Body of pancreas (tissue), 4 donors: ENCODE data around the gene PPID. TPM values are rescaled to one million over a fixed set of nuclear protein-coding genes. Genes with fewer than 3 reads are reported as not detected.
"Not testable (repeated sequence)": the region's sequence is repeated elsewhere in the genome, so short reads cannot be mapped to it uniquely, and the experiment has no call there.

ENCODE experiments used
- ATAC-seq: fragments of 150-250 bp; one replicate; pipeline ENCODE4 v1.9.1; 2016
- DNase-seq, 4 donors: peaks; one replicate each; pipeline ENCODE4 v3.0.0-alpha.2; 2019
- H3K27ac ChIP-seq, 4 donors: fragments of 200-600 bp; sonication (generic); 1 replicate in 3 of 4; 2 replicates in 1 of 4; pipeline versions ENCODE4 v1.5.1 to v1.6.1; 2016 to 2019; ENCODE audit warnings: mild to moderate bottlenecking in 1 of 4, mixed read lengths in 1 of 4, moderate library complexity in 1 of 4
- H3K27me3 ChIP-seq, 2 donors: fragments of 200-600 bp; sonication (generic); one replicate each; pipeline ENCODE4 v1.6.0; 2016; ENCODE audit warnings: mild to moderate bottlenecking in 1 of 2
- H3K36me3 ChIP-seq, 2 donors: fragments of 200-600 bp; sonication (generic); replicated peaks in 1 of 2; 2 replicates each; pipeline ENCODE4 v1.5.1; 2016; ENCODE audit warnings: low read depth in 2 of 2; ENCODE audit not compliant: insufficient read depth in 1 of 2
- H3K4me1 ChIP-seq: fragments of 200-600 bp; sonication (generic); one replicate; pipeline ENCODE4 v1.6.0; 2016
- H3K4me3 ChIP-seq, 2 donors: fragments of 200-600 bp; sonication (generic); 1 replicate in 1 of 2; 2 replicates in 1 of 2; pipeline ENCODE4 v1.5.1; 2016 to 2019
- H3K9me3 ChIP-seq, 3 donors: fragments of 200-600 bp; sonication (generic); 1 replicate in 2 of 3; 2 replicates in 1 of 3; pipeline ENCODE4 v1.5.1; 2016
- WGBS, 2 donors: methylation state at CpG; one replicate each; pipeline ENCODE4 v1.1.5; 2017; 5-methylcytosine and 5-hydroxymethylcytosine counted together
- intact Hi-C: fragments of 100-400 bp; cut with DNase I; formaldehyde crosslinking; loops from one replicate; pipeline ENCODE4 v1.15.1; 2023
- small RNA-seq: library from RNA; depleted of rRNA; stranded (forward); fragments of <200 nt; gene quantifications from one replicate; pipeline ENCODE3, GENCODE V24; 2016
- total RNA-seq, 2 donors: library from RNA; depleted of rRNA; stranded (reverse); fragments of >200 nt; gene quantifications; one replicate each; pipeline ENCODE4 v1.1.0, GENCODE V29; 2016

Gene PPID
- total RNA-seq, 2 donors from 2014 or later = 15.5 to 19.7 TPM

DNA sequence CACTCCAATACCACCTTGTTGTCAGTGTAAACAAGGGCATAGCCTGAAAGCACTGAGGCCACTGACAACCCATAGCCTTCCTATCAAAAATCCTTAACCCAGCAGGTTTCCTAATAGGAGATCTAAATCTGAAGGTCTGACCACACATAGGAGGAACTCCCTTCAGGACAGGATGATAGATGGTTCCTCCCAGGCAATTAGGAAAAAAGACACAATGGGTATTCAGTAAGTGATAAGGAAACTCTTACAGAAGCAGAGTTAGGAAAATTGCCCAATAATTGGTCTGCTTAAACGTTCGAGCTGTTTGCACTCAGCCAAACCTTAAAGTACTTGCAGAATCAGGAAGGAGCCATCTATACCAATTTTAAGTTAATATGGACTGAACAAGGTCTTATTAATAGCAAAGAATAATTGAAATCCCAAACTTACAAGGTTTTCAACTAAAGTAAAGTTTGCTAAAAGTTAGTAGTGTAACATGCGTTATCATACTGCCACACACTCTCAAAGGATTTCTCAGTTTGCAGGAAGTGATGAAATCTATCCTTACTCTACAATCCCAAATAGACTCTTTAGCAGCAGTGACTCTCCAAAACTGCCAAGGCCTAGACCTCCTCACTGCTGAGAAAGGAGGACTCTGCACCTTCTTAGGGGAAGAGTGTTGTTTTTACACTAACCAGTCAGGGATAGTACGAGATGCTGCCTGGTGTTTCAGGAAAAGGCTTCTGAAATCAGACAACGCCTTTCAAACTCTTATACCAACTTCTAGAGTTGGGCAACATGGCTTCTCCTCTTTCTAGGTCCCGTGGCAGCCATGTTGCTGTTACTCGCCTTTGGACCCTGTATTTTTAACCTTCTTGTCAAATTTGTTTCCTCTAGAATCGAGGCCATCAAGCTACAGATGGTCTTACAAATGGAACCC is 59.2 kb downstream of the PPID start:
- H3K27me3 ChIP-seq, H3K36me3 ChIP-seq, H3K4me3 ChIP-seq, DNase-seq, intact Hi-C loops, H3K27ac ChIP-seq, H3K4me1 ChIP-seq, ATAC-seq, H3K9me3 ChIP-seq: not testable (repeated sequence)
- 76% methylated on average over 8 of the region's 8 CpGs for WGBS, 2 donors

DNA sequence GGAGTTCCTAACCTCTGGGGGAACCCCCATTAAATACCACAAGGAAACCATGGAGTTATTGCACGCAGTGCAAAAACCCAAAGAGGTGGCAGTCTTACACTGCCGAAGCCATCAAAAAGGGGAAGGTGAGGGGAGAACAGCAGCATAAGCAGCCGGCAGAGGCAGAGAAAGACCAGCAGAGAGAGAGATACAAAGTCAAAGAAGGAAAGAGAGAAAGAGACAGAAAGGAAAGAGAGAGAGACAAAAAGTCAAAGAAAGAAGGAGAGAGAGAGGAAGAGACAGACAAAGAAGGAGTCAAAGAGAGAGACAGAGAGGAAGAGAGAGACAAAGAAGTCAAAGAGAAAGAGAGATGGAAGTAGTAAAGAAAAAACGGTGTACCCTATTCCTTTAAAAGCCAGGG is 59.9 kb downstream of the PPID start:
- 54 to 69% methylated on average over 4 of the region's 4 CpGs for WGBS, 2 donors
- H3K4me1 ChIP-seq, H3K36me3 ChIP-seq, H3K4me3 ChIP-seq, DNase-seq, intact Hi-C loops, H3K27me3 ChIP-seq, ATAC-seq, H3K27ac ChIP-seq, H3K9me3 ChIP-seq: not testable (repeated sequence)

Small RNA genes lying within 50 kb of the gene (small RNA-seq; reads per million reads assigned to genes)
- not detected for gene RF00012

Other genes starting within 250 kb of the PPID start
- not detected for gene RXFP1, start 201.5 kb downstream of the PPID start, total RNA-seq
- gene C4orf46, start 51.5 kb downstream of the PPID start, total RNA-seq = 1 to 10 TPM; 2.3 to 3.4 TPM
- gene ETFDH, start 51.1 kb downstream of the PPID start, total RNA-seq = 10 to 100 TPM; 24.4 to 96.2 TPM
- 10 to 100 TPM; 26.7 to 38.2 TPM for gene FNIP2, start 45.6 kb upstream of the PPID start, total RNA-seq